H1 (cell line): ENCODE results near the gene RUFY4. TPM values are rescaled to one million over a fixed set of nuclear protein-coding genes. Genes with fewer than 3 reads are reported as not detected.

Experiments used
- CTCF ChIA-PET: fragments of 300-600 bp; sonication (Branson Sonifier 250); formaldehyde crosslinking; loops from one replicate; lab custom pipeline; 2021; ENCODE audit not compliant: partially characterized antibody; lab: Charles Lee
- POLR2A ChIA-PET: fragments of 300-600 bp; sonication (Branson Sonifier 250); formaldehyde crosslinking; loops from one replicate; lab custom pipeline; 2021; ENCODE audit warnings: inconsistent platforms; ENCODE audit not compliant: partially characterized antibody; lab: Charles Lee
- DNase-seq, 2 experiments: peaks; one replicate each; pipeline versions ENCODE4 v3.0.0 to v3.0.0-alpha.2; 2010 to 2022; ENCODE audit warnings: low spot score in 2 of 2, low read depth in 1 of 2, mixed read lengths in 1 of 2
- FAIRE-seq: peaks from 2 replicates; lab custom pipeline; 2011; peaks lifted over from hg19 to GRCh38; lab: Jason Lieb, UNC
- H2AFZ ChIP-seq: 2 replicates; pipeline ENCODE4 v1.8.1; 2012; ENCODE audit warnings: low read length, inconsistent platforms
- H2AK5ac ChIP-seq: 2 replicates; pipeline ENCODE4 v1.6.1; 2013; ENCODE audit warnings: low read depth, low read length
- H2BK120ac ChIP-seq: replicated peaks from 2 replicates; pipeline ENCODE3; 2013; ENCODE audit warnings: low read depth, low read length, inconsistent platforms
- H2BK12ac ChIP-seq: 2 replicates; pipeline ENCODE4 v1.6.1; 2013; ENCODE audit warnings: low read depth, low read length
- H2BK15ac ChIP-seq: 2 replicates; pipeline ENCODE4 v1.6.1; 2013; ENCODE audit warnings: low read length
- H2BK20ac ChIP-seq: 2 replicates; pipeline ENCODE4 v1.6.1; 2013; ENCODE audit warnings: low read length
- H2BK5ac ChIP-seq: 2 replicates; pipeline ENCODE4 v1.6.1; 2013; ENCODE audit warnings: low read depth, low read length
- H3K14ac ChIP-seq: 2 replicates; pipeline ENCODE4 v1.6.1; 2013; ENCODE audit warnings: inconsistent platforms; ENCODE audit not compliant: insufficient read length
- H3K18ac ChIP-seq: 2 replicates; pipeline ENCODE4 v1.6.1; 2013; ENCODE audit warnings: low read length; ENCODE audit errors: extremely low read depth
- H3K23ac ChIP-seq: 2 replicates; pipeline ENCODE4 v1.6.1; 2013; ENCODE audit warnings: inconsistent platforms; ENCODE audit not compliant: insufficient read length
- H3K23me2 ChIP-seq: 2 replicates; pipeline ENCODE4 v1.6.1; 2013; ENCODE audit warnings: low read depth, low read length
- H3K27ac ChIP-seq: 2 replicates; pipeline ENCODE4 v1.6.1; 2011; ENCODE audit warnings: low read depth, low read length, inconsistent platforms
- H3K27me3 ChIP-seq, 4 experiments: replicated peaks in 1 of 4; 1 replicate in 1 of 4; 2 replicates in 3 of 4; pipeline versions ENCODE4 v1.6.1 to v1.8.1; 2011 to 2013; ENCODE audit warnings: low read length in 3 of 4, mild to moderate bottlenecking in 3 of 4, inconsistent platforms in 2 of 4, mixed read lengths in 2 of 4, moderate library complexity in 1 of 4; ENCODE audit not compliant: control insufficient read depth in 3 of 4, insufficient read depth in 3 of 4; ENCODE audit errors: extremely low read depth in 1 of 4
- H3K36me3 ChIP-seq, 4 experiments: 2 replicates each; pipeline versions ENCODE4 v1.6.1 to v1.8.1; 2011 to 2013; ENCODE audit warnings: mild to moderate bottlenecking in 4 of 4, low read length in 3 of 4, moderate library complexity in 2 of 4, control low read depth in 1 of 4, inconsistent platforms in 1 of 4; ENCODE audit not compliant: insufficient read depth in 4 of 4, control insufficient read depth in 2 of 4
- H3K4ac ChIP-seq: replicated peaks from 2 replicates; pipeline ENCODE3; 2013; ENCODE audit warnings: low read length, low read depth, mixed read lengths, inconsistent platforms; ENCODE audit not compliant: insufficient read length
- H3K4me1 ChIP-seq, 4 experiments: replicated peaks in 1 of 4; 1 replicate in 1 of 4; 2 replicates in 3 of 4; pipeline versions ENCODE4 v1.6.1 to v1.8.1; 2011 to 2013; ENCODE audit warnings: low read length in 3 of 4, inconsistent platforms in 2 of 4, mixed read lengths in 1 of 4; ENCODE audit not compliant: insufficient read depth in 4 of 4, control insufficient read depth in 3 of 4
- H3K4me2 ChIP-seq, 2 experiments: 2 replicates each; pipeline versions ENCODE4 v1.6.1 to v1.8.1; 2011 to 2013; ENCODE audit warnings: low read depth in 2 of 2, low read length in 2 of 2, control low read depth in 1 of 2, inconsistent platforms in 1 of 2, mild to moderate bottlenecking in 1 of 2; ENCODE audit not compliant: insufficient read depth in 1 of 2
- H3K4me3 ChIP-seq, 4 experiments: fragments of 200-600, 300-600 bp in 1 of 4; sonication (generic), shearing (Covaris generic), sonication (Bioruptor Twin) in 1 of 4; 2 replicates each; pipeline versions ENCODE4 v1.5.1 to v1.8.1; 2011 to 2016; ENCODE audit warnings: low read length in 4 of 4, low read depth in 3 of 4, control low read depth in 2 of 4, inconsistent platforms in 2 of 4, mild to moderate bottlenecking in 2 of 4, mixed read lengths in 1 of 4, moderate library complexity in 1 of 4; ENCODE audit not compliant: insufficient read depth in 2 of 4; ENCODE audit errors: extremely low read depth in 1 of 4
- H3K56ac ChIP-seq: replicated peaks from 2 replicates; pipeline ENCODE3; 2013; ENCODE audit warnings: low read depth, mild to moderate bottlenecking, mixed read lengths, low read length, inconsistent platforms; ENCODE audit not compliant: insufficient read length
- H3K79me1 ChIP-seq: 2 replicates; pipeline ENCODE4 v1.6.1; 2013; ENCODE audit warnings: low read depth, low read length, control low read depth
- H3K79me2 ChIP-seq, 2 experiments: 2 replicates each; pipeline versions ENCODE4 v1.6.1 to v1.8.1; 2012 to 2013; ENCODE audit warnings: low read length in 2 of 2, mild to moderate bottlenecking in 2 of 2, inconsistent platforms in 1 of 2; ENCODE audit not compliant: insufficient read depth in 2 of 2, control insufficient read depth in 1 of 2
- H3K9ac ChIP-seq, 4 experiments: replicated peaks in 1 of 4; 1 replicate in 1 of 4; 2 replicates in 3 of 4; pipeline versions ENCODE4 v1.6.1 to v1.8.1; 2011 to 2013; ENCODE audit warnings: low read depth in 3 of 4, low read length in 3 of 4, control low read depth in 2 of 4, mild to moderate bottlenecking in 2 of 4, moderate library complexity in 2 of 4, inconsistent platforms in 1 of 4; ENCODE audit errors: extremely low read depth in 1 of 4
- H3K9me3 ChIP-seq, 2 experiments: 2 replicates each; pipeline versions ENCODE4 v1.6.1 to v1.8.1; 2012 to 2013; ENCODE audit warnings: mild to moderate bottlenecking in 2 of 2, moderate library complexity in 2 of 2, control low read depth in 1 of 2, inconsistent platforms in 1 of 2, low read depth in 1 of 2, low read length in 1 of 2, mixed read lengths in 1 of 2; ENCODE audit not compliant: insufficient read depth in 2 of 2
- H4K20me1 ChIP-seq, 2 experiments: replicated peaks in 1 of 2; 2 replicates each; pipeline versions ENCODE3 to v1.8.1; 2011 to 2013; ENCODE audit warnings: inconsistent platforms in 2 of 2, low read length in 2 of 2, mild to moderate bottlenecking in 1 of 2; ENCODE audit not compliant: insufficient read depth in 2 of 2, control insufficient read depth in 1 of 2
- H4K5ac ChIP-seq: 2 replicates; pipeline ENCODE4 v1.6.1; 2013; ENCODE audit warnings: low read length, low read depth, mixed read lengths, inconsistent platforms; ENCODE audit not compliant: insufficient read length
- H4K8ac ChIP-seq: 2 replicates; pipeline ENCODE4 v1.8.0; 2013; ENCODE audit warnings: mild to moderate bottlenecking, moderate library complexity, low read length, inconsistent platforms; ENCODE audit not compliant: insufficient read depth; ENCODE audit errors: extremely low read depth
- H4K91ac ChIP-seq: replicated peaks from 2 replicates; pipeline ENCODE3; 2013; ENCODE audit warnings: low read length, mixed read lengths, inconsistent platforms; ENCODE audit not compliant: insufficient read length
- ASH2L ChIP-seq: fragments of 200-600, 300-600 bp; sonication (generic); IDR thresholded peaks from one replicate; pipeline ENCODE4 v1.7.1; 2017; ENCODE audit warnings: low read length
- BACH1 ChIP-seq: IDR thresholded peaks from 2 replicates; pipeline ENCODE4 v1.6.1; 2012; ENCODE audit warnings: low read length, improper control_type of control experiment
- BRCA1 ChIP-seq: IDR thresholded peaks from 2 replicates; pipeline ENCODE4 v1.6.1; 2012; ENCODE audit warnings: low read depth, low read length, improper control_type of control experiment
- CREB1 ChIP-seq: IDR thresholded peaks from 2 replicates; pipeline ENCODE4 v1.6.1; 2012; ENCODE audit warnings: inconsistent platforms
- POU5F1 ChIP-seq: IDR thresholded peaks from 2 replicates; pipeline ENCODE4 v1.6.1; 2011; ENCODE audit warnings: low read depth, mild to moderate bottlenecking, low read length, moderate library complexity
- SP1 ChIP-seq: IDR thresholded peaks from 2 replicates; pipeline ENCODE4 v1.6.1; 2011; ENCODE audit warnings: low read depth, low read length
- WGBS, 2 experiments: shearing (Covaris generic) in 1 of 2; methylation state at CpG; one replicate each; pipeline versions ENCODE4 v1.1.6 to v1.1.7; 2013 to 2015; ENCODE audit warnings: low lambda C conversion rate in 2 of 2, mixed read lengths in 2 of 2, inconsistent platforms in 1 of 2, low coverage in 1 of 2, missing lambda C conversion rate in 1 of 2; ENCODE audit not compliant: insufficient replicate concordance in 2 of 2, insufficient coverage in 1 of 2, insufficient read length in 1 of 2; ENCODE audit errors: extremely low coverage in 1 of 2, missing lambda C conversion rate in 1 of 2; 5-methylcytosine and 5-hydroxymethylcytosine counted together
- polyA plus RNA-seq, 7 experiments: library from polyadenylated mRNA; depleted of rRNA in 3 of 7; stranded (reverse) in 5 of 7; unstranded in 2 of 7; fragments of >200 nt in 5 of 7; fragments of 200-250 nt in 2 of 7; gene quantifications; 1 replicate in 5 of 7; 2 replicates in 1 of 7; 4 replicates in 1 of 7; pipeline versions ENCODE4 v1.2.1 to v1.2.3, GENCODE V29; 2011 to 2013; ENCODE audit warnings: missing spikeins in 2 of 7, mixed read lengths in 2 of 7
- total RNA-seq: library from RNA; stranded (reverse); fragmentation: NEBNext Ultra II Directional; extraction: Animal tissue kit (Norgen Biotek cat#: 25700); gene quantifications from 2 replicates; pipeline ENCODE4 v1.2.1, GENCODE V29; 2021
- TF ChIP-seq, protein P1 (sequence below), 3 experiments: IDR thresholded peaks; 1 replicate in 2 of 3; 2 replicates in 1 of 3; pipeline versions ENCODE4 v1.5.1 to v1.6.1; 2011; ENCODE audit warnings: low read length in 3 of 3, mild to moderate bottlenecking in 3 of 3, inconsistent platforms in 2 of 3, low read depth in 1 of 3, moderate library complexity in 1 of 3; ENCODE audit not compliant: insufficient read depth in 1 of 3; ENCODE audit errors: control extremely low read depth in 1 of 3
- TF ChIP-seq, protein P2 (sequence below): IDR thresholded peaks from 2 replicates; pipeline ENCODE4 v1.6.1; 2012; ENCODE audit warnings: inconsistent platforms
- TF ChIP-seq, protein P3 (sequence below): IDR thresholded peaks from 2 replicates; pipeline ENCODE4 v1.6.1; 2011; ENCODE audit warnings: low read length, improper control_type of control experiment

RUFY4 gene
- total and polyA plus RNA-seq, 2 of the 8 experiments (the other 6 are each of a cell fraction or from before 2014, with no cell fraction given) = 0.32 to 0.38 TPM

DNA sequence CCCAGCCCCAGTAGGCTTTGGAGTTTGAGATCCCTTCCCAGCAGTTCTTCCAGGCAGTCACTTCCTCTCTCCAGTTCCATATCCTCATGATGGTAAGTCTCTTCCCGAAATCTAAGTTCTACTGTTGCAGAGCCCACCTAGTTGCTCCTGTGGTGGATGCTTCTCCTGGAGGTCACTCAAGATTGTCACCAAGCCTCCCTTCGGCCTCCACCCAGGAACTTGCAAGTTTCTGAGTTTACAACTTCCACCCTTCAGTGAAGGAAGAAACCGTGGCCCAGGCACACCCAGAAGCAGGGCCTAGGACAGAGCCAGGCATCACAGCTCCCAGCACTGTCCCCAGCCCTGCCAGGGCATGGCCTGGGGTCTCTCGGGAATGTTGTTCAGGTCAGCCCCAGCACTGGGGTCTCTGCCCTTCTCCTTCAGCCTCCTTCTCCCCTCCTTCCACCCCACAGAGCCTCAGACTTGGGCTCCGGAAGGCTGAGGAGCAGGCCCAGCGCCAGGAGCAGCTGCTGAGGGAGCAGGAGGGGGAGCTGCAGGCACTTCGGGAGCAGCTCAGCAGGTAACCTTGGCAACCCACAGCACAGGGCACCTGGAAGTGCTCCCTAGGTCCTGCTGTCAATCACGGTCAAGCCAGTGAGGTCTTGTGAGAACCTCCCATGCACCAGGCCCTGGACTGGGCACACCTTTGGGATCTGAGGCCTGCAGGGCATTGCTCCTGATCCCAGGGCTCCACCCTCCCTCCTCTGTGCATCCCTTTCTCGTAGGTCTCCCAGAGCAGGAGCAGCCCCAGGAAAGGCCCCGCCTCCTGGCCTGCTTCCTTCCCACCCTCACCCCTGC lies 7.1 kb downstream of the RUFY4 start:
- H2AFZ ChIP-seq = peak overlapping the region; percentile 69; the same call in 1 of the 2 replicates
- H3K18ac ChIP-seq = no peak overlapping the region
- H3K23me2 ChIP-seq = no peaks in the 10 kb centered on the region
- no peaks in the 10 kb centered on the region for H4K20me1 ChIP-seq
- H2BK15ac ChIP-seq = no peak overlapping the region
- H4K8ac ChIP-seq = no peak overlapping the region; the same call in 1 of the 2 replicates
- no peaks in the 10 kb centered on the region for H3K79me2 ChIP-seq
- 77% methylated on average over 10 of the region's 10 CpGs; no CpG with 5 or more reads in 1 of the 2 experiments for WGBS, 2 experiments
- DNase-seq = peak in 1 of 2 experiments; percentile 59
- H3K79me1 ChIP-seq = no peaks in the 10 kb centered on the region
- no peak overlapping the region for H3K14ac ChIP-seq
- no peak overlapping the region for H4K91ac ChIP-seq
- no peak overlapping the region for H3K56ac ChIP-seq
- H3K27ac ChIP-seq = no peak overlapping the region
- H3K23ac ChIP-seq = no peak overlapping the region
- H3K4me3 ChIP-seq = no peak overlapping the region
- no peak overlapping the region for H3K4ac ChIP-seq
- ChIA-PET POLR2A (interaction anchor here (1.3 kb wide), 1 partner anchor 36 kb away, joined by 3 read pairs; no protein-coding TSS in a partner anchor), CTCF (interaction anchor here (0.9 to 3.5 kb wide), 7 partner anchors 10 to 290 kb away, joined by 3 to 15 read pairs (median 4); no protein-coding TSS in a partner anchor)
- no peak for FAIRE-seq
- no peaks in the 10 kb centered on the region for H3K36me3 ChIP-seq
- H2BK120ac ChIP-seq = no peak overlapping the region
- H3K9me3 ChIP-seq = no peaks in the 10 kb centered on the region
- H2BK20ac ChIP-seq = no peak overlapping the region
- H3K9ac ChIP-seq = no peak overlapping the region
- no peak overlapping the region for H4K5ac ChIP-seq
- H2BK5ac ChIP-seq = no peak overlapping the region
- no peak overlapping the region for H2AK5ac ChIP-seq
- H3K4me2 ChIP-seq = no peak overlapping the region
- H3K4me1 ChIP-seq = peaks cover 0 to 5% (median 0%) of the 10 kb centered on the region in 4 experiments; a peak in 1 of 7 replicates
- H3K27me3 ChIP-seq = no peaks in the 10 kb centered on the region
- no peak overlapping the region for H2BK12ac ChIP-seq
- TF ChIP-seq, protein P1, sequence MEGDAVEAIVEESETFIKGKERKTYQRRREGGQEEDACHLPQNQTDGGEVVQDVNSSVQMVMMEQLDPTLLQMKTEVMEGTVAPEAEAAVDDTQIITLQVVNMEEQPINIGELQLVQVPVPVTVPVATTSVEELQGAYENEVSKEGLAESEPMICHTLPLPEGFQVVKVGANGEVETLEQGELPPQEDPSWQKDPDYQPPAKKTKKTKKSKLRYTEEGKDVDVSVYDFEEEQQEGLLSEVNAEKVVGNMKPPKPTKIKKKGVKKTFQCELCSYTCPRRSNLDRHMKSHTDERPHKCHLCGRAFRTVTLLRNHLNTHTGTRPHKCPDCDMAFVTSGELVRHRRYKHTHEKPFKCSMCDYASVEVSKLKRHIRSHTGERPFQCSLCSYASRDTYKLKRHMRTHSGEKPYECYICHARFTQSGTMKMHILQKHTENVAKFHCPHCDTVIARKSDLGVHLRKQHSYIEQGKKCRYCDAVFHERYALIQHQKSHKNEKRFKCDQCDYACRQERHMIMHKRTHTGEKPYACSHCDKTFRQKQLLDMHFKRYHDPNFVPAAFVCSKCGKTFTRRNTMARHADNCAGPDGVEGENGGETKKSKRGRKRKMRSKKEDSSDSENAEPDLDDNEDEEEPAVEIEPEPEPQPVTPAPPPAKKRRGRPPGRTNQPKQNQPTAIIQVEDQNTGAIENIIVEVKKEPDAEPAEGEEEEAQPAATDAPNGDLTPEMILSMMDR (IDR thresholded peaks at IDR 0.05; ENCODE audit: control extremely low read depth in 1 of 3, insufficient read depth in 1 of 3, low read depth in 1 of 3, low read length in 3 of 3) = no peak
- no peak for TF ChIP-seq CREB1
- TF ChIP-seq, protein P2, sequence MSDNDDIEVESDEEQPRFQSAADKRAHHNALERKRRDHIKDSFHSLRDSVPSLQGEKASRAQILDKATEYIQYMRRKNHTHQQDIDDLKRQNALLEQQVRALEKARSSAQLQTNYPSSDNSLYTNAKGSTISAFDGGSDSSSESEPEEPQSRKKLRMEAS = no peak
- TF ChIP-seq BRCA1 = no peak
- TF ChIP-seq BACH1 = no peak
- TF ChIP-seq, protein P3, sequence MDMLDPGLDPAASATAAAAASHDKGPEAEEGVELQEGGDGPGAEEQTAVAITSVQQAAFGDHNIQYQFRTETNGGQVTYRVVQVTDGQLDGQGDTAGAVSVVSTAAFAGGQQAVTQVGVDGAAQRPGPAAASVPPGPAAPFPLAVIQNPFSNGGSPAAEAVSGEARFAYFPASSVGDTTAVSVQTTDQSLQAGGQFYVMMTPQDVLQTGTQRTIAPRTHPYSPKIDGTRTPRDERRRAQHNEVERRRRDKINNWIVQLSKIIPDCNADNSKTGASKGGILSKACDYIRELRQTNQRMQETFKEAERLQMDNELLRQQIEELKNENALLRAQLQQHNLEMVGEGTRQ = no peak
- no peak for TF ChIP-seq SP1
- no peak for TF ChIP-seq POU5F1
- no peak for TF ChIP-seq ASH2L
